HL-60 (cell line): Measurements from ENCODE around the gene RRAGD.

Experiments
- DNase-seq, 2 experiments: peaks; one replicate each; pipeline ENCODE4 v3.0.0-alpha.2; 2010 to 2020; ENCODE audit warnings: low read depth in 1 of 2, low spot score in 1 of 2
- H3K27ac ChIP-seq: fragments of 250-450 bp; sonication (Bioruptor Pico); replicated peaks from 2 replicates; pipeline ENCODE4 v1.5.1; 2020; ENCODE audit warnings: mild to moderate bottlenecking, moderate library complexity
- H3K27me3 ChIP-seq: fragments of 250-450 bp; sonication (Bioruptor Pico); 2 replicates; pipeline ENCODE4 v1.5.1; 2021; ENCODE audit warnings: mild to moderate bottlenecking, moderate library complexity; ENCODE audit not compliant: insufficient read depth, poor library complexity, severe bottlenecking
- H3K4me3 ChIP-seq: replicated peaks from 2 replicates; pipeline ENCODE4 v1.5.1; 2011; ENCODE audit warnings: mild to moderate bottlenecking, control low read depth, low read length; ENCODE audit not compliant: insufficient read depth
- GABPA ChIP-seq: IDR thresholded peaks from 2 replicates; pipeline ENCODE4 v1.6.1; 2012; ENCODE audit warnings: low read depth
- POLR2AphosphoS5 ChIP-seq: IDR thresholded peaks from 2 replicates; pipeline ENCODE4 v1.6.1; 2012; ENCODE audit warnings: low read depth
- SPI1 ChIP-seq: IDR thresholded peaks from 2 replicates; pipeline ENCODE4 v1.6.1; 2012; ENCODE audit warnings: low read depth, mild to moderate bottlenecking, borderline replicate concordance
- TF ChIP-seq, protein P1 (sequence below): IDR thresholded peaks from one replicate; pipeline ENCODE4 v1.5.1; 2011; ENCODE audit warnings: low read length, control low read depth, inconsistent platforms; ENCODE audit not compliant: insufficient read depth
- TF ChIP-seq, protein P2 (sequence below): IDR thresholded peaks from 2 replicates; pipeline ENCODE4 v1.6.1; 2012; ENCODE audit warnings: low read depth; ENCODE audit not compliant: insufficient replicate concordance

RRAGD gene

GRCh38 chr6:89368999-89369398 lies 43.1 kb downstream of the RRAGD start:
- DNase-seq = no peak
- H3K27me3 ChIP-seq = no peaks in the 10 kb centered on the region
- H3K4me3 ChIP-seq = no peak overlapping the region
- no peak overlapping the region for H3K27ac ChIP-seq
- TF ChIP-seq GABPA = no peak
- TF ChIP-seq, protein P1, sequence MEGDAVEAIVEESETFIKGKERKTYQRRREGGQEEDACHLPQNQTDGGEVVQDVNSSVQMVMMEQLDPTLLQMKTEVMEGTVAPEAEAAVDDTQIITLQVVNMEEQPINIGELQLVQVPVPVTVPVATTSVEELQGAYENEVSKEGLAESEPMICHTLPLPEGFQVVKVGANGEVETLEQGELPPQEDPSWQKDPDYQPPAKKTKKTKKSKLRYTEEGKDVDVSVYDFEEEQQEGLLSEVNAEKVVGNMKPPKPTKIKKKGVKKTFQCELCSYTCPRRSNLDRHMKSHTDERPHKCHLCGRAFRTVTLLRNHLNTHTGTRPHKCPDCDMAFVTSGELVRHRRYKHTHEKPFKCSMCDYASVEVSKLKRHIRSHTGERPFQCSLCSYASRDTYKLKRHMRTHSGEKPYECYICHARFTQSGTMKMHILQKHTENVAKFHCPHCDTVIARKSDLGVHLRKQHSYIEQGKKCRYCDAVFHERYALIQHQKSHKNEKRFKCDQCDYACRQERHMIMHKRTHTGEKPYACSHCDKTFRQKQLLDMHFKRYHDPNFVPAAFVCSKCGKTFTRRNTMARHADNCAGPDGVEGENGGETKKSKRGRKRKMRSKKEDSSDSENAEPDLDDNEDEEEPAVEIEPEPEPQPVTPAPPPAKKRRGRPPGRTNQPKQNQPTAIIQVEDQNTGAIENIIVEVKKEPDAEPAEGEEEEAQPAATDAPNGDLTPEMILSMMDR = no peak
- no peak for TF ChIP-seq SPI1
- no peak for TF ChIP-seq POLR2AphosphoS5
- TF ChIP-seq, protein P2, sequence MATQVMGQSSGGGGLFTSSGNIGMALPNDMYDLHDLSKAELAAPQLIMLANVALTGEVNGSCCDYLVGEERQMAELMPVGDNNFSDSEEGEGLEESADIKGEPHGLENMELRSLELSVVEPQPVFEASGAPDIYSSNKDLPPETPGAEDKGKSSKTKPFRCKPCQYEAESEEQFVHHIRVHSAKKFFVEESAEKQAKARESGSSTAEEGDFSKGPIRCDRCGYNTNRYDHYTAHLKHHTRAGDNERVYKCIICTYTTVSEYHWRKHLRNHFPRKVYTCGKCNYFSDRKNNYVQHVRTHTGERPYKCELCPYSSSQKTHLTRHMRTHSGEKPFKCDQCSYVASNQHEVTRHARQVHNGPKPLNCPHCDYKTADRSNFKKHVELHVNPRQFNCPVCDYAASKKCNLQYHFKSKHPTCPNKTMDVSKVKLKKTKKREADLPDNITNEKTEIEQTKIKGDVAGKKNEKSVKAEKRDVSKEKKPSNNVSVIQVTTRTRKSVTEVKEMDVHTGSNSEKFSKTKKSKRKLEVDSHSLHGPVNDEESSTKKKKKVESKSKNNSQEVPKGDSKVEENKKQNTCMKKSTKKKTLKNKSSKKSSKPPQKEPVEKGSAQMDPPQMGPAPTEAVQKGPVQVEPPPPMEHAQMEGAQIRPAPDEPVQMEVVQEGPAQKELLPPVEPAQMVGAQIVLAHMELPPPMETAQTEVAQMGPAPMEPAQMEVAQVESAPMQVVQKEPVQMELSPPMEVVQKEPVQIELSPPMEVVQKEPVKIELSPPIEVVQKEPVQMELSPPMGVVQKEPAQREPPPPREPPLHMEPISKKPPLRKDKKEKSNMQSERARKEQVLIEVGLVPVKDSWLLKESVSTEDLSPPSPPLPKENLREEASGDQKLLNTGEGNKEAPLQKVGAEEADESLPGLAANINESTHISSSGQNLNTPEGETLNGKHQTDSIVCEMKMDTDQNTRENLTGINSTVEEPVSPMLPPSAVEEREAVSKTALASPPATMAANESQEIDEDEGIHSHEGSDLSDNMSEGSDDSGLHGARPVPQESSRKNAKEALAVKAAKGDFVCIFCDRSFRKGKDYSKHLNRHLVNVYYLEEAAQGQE = no peak

DNA sequence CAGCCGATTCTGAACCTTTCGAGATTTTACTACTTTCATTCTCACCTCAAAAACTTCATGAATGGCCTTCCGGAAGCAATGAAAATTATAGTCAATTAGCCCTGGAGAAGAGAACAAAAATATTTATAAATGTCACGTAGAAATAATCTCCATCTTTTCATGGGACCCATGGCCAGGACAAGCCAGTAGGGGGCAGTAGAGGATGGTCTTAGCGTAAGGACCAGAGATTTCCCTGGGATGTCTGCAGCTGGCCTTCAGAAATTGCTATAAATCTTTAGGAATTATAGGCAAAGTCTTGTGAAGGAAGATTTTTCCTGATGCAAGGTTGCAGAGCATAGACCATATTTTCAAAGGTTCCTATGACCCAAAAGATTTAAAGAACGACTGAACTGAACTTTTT lies 44.0 kb downstream of the RRAGD start:
- peak; percentile 36 to 60 for DNase-seq
- Histone ChIP-seq H3K27ac (no peak overlapping the region), H3K4me3 (no peak overlapping the region)

GRCh38 chr6:89364586-89364985 lies 47.5 kb downstream of the RRAGD start:
- H3K4me3 ChIP-seq = no peak overlapping the region
- TF ChIP-seq SPI1 = no peak
- no peak for TF ChIP-seq GABPA
- no peak for TF ChIP-seq POLR2AphosphoS5
- TF ChIP-seq, protein P2 = no peak
- TF ChIP-seq, protein P1 = no peak
- no peak for DNase-seq
- H3K27me3 ChIP-seq = no peaks in the 10 kb centered on the region
- H3K27ac ChIP-seq = no peak overlapping the region

More for the DNA sequence above, 44.0 kb downstream of the RRAGD start:
- no peaks in the 10 kb centered on the region for H3K27me3 ChIP-seq
- TF ChIP-seq, protein P2 = no peak
- TF ChIP-seq GABPA = no peak
- TF ChIP-seq, protein P1 = peak; percentile 65
- no peak for TF ChIP-seq POLR2AphosphoS5
- no peak for TF ChIP-seq SPI1
